CMK (cell line): ENCODE results near the gene CUL9.

Source experiments
- DNase-seq: peaks from one replicate; pipeline ENCODE4 v3.0.0-alpha.2; 2010; ENCODE audit warnings: low read depth

CUL9 gene

DNA sequence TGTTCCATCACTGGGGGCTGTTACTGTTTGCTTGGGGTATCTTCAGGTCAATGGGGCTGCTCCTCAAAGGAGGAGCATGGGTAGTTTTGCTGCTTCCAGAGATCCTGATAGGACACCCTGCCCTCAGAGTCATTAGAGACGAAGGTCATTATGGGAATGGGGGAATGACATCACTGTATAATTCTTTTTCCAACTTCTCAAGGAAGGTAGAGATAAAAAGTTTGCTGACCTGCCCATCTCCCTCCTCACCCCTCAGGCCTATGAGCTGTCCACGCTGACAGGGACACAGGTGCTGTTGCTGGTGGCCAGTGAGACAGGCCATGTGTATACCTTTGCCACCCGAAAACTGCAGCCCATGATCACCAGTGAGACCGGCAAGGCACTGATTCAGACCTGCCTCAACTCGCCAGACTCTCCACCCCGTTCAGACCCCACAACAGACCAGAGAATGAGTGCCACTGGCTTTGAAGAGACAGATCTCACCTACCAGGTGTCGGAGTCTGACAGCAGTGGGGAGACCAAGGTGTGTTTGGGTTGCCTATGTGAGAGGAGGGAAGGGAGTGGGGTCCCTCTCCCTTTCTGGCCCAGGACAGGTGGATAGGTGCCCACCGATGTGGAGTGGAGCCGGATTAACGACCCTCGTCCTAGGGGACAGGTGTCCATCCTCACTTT lies 8.3 kb upstream of the CUL9 start:
- no peak for DNase-seq

DNA sequence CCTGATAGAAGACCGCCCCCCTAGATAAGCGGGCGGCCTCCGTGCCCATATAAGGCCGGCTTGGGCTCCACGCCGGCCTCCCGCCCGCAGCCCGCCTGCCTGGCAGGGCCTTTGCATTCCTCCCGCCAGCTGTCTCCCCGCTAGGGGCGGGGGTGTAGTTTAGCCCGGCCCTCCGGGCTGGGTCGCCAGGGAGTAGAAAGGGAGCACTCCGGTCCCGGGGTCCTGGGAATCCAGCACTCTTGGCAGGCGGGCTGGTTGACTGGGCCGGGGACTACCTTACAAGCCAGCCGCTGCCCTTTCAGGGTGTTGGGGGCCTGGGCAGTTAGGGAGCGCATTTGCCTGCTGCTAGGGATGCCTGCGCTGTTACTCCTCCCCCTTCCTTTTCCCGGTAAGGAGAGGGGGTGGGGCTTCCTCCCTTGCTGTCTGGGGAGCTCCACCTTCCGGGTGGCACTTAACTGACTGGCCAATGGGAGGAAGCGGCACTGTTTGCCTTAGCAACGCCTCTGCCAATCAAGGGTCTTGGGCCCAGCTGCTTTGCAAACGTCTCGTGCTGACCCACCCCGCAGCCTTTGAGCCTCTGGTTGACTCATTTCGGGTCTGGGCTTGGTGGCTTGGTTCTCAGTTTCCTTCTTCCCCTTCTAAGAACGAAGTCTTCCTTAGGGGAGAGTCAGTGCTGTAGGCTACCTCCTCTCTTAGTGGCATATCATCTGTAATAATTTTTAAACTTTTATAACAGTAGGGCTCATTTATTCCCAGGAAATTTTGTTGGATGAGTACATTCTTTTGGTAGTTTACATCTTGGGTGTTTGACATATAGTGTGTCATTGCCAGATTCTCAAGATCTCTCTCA lies 7.5 kb upstream of the CUL9 start:
- DNase-seq: peak; percentile 94

DNA sequence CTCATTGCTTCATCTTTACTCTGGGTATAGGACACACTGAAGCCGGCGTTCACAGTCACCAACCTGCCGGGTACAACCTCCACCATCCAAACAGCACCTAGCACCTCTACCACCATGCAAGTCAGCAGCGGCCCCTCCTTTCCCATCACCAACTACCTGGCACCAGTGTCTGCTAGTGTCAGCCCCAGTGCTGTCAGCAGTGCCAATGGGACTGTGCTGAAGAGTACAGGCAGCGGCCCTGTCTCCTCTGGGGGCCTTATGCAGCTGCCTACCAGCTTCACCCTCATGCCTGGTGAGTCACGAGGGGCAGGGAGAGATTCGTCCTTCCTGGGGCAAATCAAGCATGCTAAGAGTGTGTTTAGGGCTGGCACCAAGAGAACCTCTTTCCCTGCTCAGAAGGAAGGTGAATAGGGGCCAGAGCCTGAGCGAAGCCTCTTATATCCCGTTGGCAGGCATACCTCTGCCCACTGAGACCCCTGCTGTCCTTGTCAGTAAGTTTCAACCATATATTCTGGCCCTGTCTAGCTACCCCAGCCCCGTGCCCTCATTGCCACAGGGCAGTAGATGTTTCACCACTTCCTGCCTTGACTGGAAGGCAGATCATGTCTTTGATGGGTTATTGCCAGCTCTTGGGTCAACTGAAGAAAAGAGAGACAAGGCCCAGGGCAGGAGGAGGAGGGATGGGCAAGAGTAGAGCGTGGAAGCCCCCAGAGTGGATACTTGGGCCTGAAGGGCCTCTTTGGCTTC lies 6.1 kb upstream of the CUL9 start:
- no peak for DNase-seq

DNA sequence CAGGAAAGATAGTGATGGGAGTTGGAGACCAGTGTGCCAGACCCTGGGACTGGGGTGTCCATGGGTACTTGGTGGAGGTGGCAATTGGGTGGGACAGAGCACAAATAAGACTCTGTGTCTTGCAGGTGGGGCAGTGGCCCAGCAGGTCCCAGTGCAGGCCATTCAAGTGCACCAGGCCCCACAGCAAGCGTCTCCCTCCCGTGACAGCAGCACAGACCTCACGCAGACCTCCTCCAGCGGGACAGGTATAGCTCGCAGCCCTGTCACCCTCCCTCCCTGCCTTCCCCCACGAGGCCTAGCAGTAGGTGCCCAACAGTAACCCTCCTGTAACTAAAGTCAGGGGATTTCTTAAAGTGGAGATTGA lies 5.6 kb upstream of the CUL9 start:
- DNase-seq: no peak

DNA sequence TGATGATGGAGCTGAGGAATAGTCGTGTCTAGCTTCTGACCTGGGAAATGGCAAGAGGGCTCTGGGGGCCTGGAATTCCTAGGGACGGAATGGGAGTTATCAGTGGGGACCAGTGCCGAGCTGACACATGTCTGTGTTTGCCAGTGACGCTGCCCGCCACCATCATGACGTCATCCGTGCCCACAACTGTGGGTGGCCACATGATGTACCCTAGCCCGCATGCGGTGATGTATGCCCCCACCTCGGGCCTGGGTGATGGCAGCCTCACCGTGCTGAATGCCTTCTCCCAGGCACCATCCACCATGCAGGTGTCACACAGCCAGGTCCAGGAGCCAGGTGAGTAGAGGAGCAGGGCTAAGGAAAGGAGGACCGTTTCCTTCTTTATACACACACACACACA lies 3.8 kb upstream of the CUL9 start:
- DNase-seq: no peak

DNA sequence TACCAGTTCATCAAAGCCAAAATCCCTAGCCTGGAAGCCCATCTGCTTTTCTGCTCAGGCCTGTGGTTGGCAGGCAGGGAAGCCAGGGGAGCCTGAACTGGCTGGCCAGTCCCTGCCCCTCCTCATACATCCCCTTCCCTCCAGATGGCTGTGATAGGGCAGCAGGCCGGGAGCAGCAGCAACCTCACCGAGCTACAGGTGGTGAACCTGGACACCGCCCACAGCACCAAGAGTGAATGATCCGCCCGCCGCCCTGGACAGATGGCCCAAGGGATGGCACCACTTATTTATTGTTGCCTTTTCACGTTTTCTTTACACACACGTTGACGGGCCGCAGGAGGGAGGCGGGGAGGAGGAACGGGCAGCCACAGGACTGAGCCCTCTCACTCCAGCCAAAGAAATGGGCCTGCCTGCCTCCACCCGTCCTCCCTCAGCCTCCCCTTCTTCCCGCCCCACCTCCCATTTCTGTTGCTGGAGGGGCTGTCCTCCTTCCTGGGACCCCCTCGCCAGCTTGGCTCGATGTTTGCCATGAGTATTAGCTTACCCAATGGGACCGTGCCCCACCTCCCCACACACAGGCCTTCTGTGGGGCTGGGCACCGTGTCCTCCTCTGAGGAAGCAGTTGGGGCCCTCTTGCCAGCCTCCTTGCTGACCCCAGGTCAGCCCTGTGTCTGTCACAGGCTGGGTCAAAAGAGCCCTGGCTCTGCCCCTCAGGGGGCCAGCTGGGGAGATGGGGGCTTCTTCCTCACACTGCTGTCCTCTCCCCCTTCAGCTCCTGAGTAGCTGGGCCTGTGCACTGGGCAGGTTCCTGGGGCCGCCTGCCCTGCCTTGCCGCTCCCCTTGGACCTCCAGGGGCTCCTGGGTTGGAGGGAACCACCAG lies 2.8 kb upstream of the CUL9 start:
- no peak for DNase-seq

DNA sequence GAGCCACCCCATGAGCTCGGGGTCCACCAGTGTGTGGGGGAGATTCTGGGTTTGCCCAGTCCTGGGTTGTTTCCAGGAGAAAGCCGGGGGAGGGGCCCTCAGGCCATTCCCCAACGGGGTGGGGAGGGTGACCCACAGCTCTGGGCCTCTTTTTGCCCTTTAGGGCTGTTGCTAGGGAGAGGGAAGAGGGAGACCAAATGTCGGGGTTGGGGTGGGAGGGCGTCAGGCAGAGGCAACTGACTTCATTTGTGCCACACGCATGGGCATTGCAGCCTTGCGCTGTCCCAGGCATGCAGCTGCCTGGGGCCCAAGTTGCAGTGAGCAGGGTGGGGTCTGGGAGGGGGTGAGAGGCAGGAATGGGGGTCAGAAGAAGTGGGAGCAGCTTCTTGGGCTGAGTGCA lies 1.9 kb upstream of the CUL9 start:
- no peak for DNase-seq

DNA sequence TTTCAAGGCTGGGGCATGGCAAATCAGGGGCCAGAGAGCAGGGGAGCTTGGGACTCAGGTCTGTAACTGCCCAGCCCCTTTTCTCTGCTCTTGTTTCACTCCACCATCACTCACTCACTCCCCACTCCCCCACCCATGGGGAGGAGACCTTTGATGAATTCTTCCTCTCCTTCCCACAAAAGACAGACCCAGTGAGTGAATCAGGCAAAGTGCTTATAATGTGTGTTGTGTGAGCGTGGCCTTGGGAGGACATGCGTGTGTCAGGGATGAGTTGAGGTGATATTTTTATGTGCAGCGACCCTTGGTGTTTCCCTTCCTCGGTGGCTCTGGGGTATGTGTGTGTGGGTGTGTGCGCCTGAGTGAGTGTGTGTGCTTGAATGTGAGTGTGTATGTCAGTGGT lies 1.0 kb upstream of the CUL9 start:
- no peak for DNase-seq

DNA sequence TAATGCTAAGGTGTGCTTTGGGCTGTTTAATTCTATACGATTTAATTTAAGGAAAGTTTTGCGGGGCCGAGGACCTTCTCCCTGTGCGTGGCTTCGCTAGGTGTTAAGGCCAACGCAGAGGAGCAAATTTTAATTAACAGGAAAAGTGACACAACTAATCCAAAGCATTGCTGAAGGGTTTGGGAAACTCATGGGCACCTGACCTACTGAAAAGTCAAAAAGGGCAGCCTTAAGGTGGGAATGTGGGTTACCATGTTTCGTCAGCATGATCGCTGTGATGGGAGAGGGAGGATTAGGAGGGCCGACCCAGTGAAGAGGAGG lies 415 bp upstream of the CUL9 start:
- DNase-seq: no peak

DNA sequence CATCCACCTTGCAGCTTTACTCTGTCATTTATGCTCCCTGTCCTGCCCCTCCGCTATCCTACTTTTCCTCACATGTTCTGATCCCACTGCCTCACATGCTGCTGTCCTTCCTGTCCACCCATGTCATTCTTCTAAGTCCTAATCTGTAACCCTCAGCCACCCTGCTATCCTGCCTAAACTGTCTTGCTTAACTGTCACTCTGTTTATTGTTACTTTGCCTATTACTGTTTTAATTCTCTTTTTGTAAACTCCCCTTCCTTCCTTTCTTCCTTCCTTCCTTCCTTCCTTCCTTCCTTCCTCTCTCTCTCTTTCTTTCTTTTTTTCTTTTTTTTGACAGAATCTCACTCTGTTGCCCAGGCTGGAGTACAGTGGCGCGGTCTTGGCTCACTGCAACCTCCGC lies 1.4 kb downstream of the CUL9 start:
- DNase-seq: no peak

DNA sequence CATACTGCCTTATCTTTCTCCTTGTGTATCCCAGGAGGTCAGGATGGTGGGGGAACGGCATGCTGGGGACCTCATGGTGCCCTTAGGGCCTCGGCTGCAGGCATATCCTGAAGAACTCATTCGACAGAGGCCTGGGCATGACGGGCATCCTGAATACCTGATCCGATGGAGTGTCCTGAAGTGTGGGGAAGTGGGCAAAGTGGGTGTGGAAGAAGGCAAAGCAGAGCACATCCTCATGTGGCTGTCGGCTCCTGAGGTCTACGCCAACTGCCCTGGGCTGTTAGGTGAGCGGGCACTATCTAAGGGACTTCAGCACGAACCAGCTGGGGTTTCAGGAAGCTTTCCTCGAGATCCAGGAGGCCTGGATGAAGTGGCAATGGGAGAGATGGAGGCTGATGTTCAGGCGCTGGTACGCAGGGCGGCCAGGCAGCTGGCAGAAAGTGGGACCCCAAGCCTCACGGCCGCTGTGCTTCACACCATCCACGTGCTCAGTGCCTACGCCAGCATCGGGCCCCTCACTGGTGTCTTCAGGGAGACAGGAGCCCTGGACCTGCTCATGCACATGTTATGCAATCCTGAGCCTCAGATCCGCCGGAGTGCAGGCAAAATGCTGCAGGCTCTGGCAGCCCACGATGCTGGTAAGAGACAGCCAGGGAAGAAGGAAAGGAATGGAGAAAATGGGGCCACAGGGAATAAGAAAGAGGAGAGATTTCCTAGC lies 2.4 kb downstream of the CUL9 start:
- DNase-seq: no peak

DNA sequence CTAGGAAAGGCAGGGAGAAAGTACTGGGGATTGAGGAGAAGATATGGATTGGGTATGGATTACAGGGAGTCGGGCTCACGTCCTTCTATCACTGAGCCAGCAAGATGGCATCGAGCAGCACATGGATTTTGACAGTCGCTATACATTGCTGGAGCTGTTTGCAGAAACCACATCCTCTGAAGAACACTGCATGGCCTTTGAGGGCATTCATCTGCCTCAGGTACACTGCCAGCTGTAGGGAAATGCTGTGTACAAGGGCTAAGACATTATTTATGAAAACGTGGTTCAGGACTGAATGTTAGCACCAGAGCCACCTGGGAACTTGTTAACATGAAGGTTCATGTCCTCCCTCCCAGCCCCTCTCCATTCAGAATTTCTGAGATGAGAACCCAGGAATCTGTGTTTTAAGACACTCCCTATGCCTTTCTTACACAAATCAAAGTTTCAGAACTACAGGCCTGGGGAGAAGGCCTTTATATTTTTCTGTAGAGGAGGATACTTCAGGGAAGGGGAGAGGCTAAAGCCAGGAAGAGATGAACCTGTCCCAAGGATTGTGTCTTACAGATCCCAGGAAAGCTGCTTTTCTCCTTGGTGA lies 3.5 kb downstream of the CUL9 start:
- no peak for DNase-seq

DNA sequence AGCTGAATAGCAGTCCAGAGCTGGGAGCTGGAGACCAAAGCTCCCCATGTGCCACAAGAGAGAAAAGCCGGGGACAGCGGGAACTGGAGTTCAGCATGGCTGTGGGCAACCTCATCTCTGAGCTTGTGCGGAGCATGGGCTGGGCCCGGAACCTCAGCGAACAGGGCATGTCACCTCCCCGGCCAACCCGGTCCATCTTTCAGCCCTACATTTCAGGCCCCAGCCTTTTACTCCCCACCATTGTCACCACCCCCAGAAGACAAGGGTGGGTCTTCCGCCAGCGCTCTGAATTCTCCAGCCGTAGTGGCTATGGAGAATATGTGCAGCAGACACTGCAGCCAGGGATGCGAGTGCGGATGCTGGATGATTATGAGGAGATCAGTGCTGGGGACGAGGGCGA lies 4.0 kb downstream of the CUL9 start:
- DNase-seq: no peak

DNA sequence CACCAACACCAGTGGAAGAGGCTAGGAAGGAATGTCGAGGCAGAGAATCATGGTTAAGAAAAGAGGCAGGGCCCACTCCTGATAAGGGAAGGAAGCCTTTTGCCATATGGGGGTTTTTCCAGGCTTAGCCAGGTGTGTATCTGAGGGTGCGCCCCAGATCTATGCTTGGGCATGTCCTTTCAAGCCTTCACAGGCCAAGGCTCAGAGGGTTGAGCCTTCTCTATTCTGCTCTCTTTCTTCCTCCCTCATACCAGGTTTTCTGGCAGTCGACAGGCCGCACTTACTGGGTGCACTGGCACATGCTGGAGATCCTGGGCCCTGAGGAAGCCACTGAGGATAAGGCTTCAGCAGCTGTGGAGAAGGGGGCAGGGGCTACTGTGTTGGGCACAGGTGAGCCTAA lies 4.7 kb downstream of the CUL9 start:
- no peak for DNase-seq

DNA sequence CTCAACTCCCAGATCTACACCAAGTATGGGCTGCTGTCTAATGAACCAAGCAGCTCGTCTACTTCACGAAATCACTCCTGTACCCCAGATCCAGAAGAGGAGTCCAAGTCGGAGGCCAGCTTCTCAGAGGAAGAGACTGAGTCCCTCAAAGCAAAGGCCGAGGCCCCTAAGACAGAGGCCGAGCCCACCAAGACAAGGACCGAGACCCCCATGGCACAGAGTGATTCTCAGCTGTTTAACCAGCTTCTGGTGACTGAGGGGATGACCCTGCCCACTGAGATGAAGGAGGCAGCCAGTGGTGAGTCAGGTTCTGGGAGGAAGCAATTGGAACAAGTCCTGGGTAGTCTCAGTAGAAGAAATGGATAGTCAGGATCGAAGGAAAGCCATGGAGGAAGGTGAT lies 5.8 kb downstream of the CUL9 start:
- DNase-seq: no peak

DNA sequence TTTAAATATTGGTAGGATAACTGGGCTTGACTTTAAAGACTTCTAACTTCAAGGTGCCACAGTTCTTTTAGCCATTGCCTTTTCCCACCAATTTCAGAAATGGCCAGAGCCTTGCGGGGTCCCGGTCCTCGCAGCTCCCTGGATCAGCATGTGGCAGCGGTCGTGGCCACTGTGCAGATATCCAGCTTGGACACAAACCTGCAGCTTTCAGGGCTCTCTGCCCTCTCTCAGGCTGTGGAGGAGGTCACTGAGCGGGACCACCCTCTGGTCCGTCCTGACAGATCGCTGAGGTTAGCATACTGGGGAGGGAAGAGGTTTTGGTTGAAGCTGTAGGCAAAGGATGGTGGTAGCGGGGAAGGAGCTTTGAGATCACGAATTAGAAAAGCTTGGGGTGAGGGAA lies 6.4 kb downstream of the CUL9 start:
- DNase-seq: no peak

DNA sequence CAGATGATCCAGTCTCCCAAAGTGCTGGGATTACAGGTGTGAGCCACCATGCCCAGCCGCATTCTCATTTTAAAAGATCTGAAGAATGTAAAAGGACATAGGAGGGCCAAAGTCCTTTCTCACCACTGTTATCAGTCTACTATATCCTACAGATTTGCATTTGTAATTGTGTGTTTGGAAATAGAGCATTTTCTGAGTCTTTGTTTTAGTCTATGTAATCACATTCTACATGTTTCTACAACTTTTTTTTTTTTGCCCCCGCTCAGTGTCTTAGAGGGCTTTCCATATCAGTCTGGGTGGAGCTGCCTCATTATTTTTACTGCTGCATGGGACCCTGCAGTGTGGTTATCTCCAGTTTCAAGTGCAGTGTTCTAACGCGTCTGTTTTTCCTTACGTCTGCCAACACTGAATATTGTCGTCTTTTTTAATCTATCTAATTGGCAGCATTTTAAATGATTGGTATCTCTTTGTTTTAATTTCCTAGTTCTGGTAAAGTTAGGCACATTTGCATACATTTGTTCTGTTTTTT lies 7.8 kb downstream of the CUL9 start:
- DNase-seq: no peak

DNA sequence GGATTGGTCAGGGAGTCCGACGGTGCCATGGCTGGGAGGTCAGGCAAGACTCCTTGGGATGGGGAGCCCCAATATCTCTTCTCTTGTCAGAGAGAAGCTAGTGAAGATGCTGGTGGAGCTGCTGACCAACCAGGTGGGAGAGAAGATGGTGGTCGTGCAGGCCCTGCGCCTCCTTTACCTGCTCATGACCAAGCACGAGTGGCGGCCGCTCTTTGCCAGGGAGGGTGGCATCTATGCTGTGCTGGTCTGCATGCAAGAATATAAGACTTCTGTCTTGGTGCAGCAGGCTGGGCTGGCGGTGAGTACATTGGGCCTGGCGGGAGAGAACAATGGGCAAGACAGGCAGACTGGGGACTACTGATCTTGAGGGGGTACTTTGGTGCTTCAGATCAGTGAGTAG lies 10.9 kb downstream of the CUL9 start:
- no peak for DNase-seq

DNA sequence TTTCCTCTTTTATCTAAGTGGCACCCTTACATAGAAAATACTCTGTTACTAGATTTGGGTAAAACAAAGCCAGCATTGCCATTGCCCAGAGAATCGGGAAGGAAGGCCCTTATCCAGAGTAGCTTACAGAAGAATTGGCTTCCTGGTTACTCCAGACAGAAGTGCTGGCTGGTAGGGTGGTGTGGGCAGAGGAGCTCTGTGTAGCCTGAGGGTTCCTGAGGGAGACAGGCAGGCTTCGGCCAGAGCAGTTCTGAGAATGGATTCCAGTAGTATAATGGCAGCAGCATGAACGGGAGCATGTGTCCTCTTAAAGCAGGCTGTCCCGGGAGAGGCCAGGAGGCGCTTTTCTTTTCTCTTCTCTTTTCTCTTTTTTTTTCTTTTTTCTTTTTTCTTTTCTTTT lies 11.9 kb downstream of the CUL9 start:
- DNase-seq: no peak

DNA sequence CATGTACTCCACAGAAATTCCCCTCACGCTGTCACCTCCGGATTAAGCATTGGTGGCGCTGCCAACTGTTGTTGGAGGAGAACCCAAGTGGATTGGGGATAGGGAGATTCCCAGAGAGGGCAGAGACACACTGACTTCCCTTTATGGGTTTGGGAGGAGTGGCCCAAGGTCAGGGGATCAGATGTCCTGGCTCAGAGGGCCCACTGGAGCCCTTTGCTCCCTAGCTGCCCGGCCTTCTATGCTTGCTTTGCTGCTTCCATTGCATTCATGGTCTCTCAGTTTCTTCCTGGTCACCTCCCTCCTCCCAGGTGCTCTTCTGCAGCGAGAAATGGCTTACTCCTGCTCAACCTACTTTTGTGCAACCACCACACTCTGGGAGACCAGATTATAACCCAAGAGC lies 14.3 kb downstream of the CUL9 start:
- DNase-seq: no peak

DNA sequence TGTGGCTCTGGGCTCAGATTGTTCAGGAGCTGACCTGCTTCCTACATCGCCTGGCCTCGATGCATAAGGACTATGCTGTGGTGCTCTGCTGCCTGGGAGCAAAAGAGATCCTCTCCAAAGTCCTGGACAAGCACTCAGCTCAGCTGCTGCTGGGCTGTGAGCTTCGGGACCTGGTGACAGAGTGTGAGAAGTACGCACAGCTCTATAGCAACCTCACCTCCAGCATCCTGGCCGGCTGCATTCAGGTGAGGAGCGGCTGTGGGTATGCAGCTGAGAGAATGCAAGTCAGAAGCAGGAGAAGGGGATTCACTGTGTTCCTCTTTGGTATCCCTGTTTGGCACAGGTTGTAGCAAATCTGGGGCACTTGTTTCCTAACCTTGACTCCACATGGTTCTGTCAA lies 17.9 kb downstream of the CUL9 start:
- DNase-seq: no peak
